ENCODE data around the gene CEP95.
"Not testable (repeated sequence)": the region's sequence is repeated elsewhere in the genome, so short reads cannot be mapped to it uniquely, and the experiment has no call there.

CEP95 gene

GRCh38 chr17:64506576-64507412 is at the start of gene CEP95:
CEP95 (plus strand) TSS chr17:64506977; CDS start chr17:64507098, 121 bp downstream.
- Mint-ChIP-seq H3K4me3 (peak within 1 kb of the TSS; percentile 97), H3K4me1 (peaks cover 60% of the 10 kb centered on the region), H3K27ac (peak within 1 kb of the TSS; percentile 100), H3K9me3 (no peaks in the 10 kb centered on the region), H3K36me3 (peaks cover 97% of the 10 kb centered on the region)
- ATAC-seq: peak; percentile 78
- DNase-seq (ENCODE audit: low spot score in 2 of 2): peak; percentile 91 to 99

- no peak for ATAC-seq
- no peak for DNase-seq (ENCODE audit: low spot score in 2 of 2)
- H3K9me3 Mint-ChIP-seq: no peaks in the 10 kb centered on the region
- H3K4me1 Mint-ChIP-seq: no peaks in the 10 kb centered on the region
- no peak overlapping the region for H3K27ac Mint-ChIP-seq
- no peaks in the 10 kb centered on the region for H3K36me3 Mint-ChIP-seq
- no peak overlapping the region for H3K4me3 Mint-ChIP-seq
Measured at GRCh38 chr17:64457156-64457555, 49.6 kb upstream of the CEP95 start.

GRCh38 chr17:64458756-64459155 is 48.0 kb upstream of the CEP95 start:
- no peaks in the 10 kb centered on the region for H3K4me1 Mint-ChIP-seq
- H3K9me3 Mint-ChIP-seq: no peaks in the 10 kb centered on the region
- ATAC-seq (no peak), DNase-seq (ENCODE audit: low spot score in 2 of 2) (no peak)
- H3K4me3 Mint-ChIP-seq: no peak overlapping the region
- no peak overlapping the region for H3K27ac Mint-ChIP-seq
- H3K36me3 Mint-ChIP-seq: no peaks in the 10 kb centered on the region

- H3K4me3 Mint-ChIP-seq: no peak overlapping the region
- DNase-seq (ENCODE audit: low spot score in 2 of 2) (no peak), ATAC-seq (no peak)
- H3K4me1 Mint-ChIP-seq: no peaks in the 10 kb centered on the region
- no peak overlapping the region for H3K27ac Mint-ChIP-seq
- H3K36me3 Mint-ChIP-seq: no peaks in the 10 kb centered on the region
- no peaks in the 10 kb centered on the region for H3K9me3 Mint-ChIP-seq
Measured at GRCh38 chr17:64459284-64459747, 47.5 kb upstream of the CEP95 start.

GRCh38 chr17:64459818-64460217 is 47.0 kb upstream of the CEP95 start:
- H3K27ac Mint-ChIP-seq; H3K36me3 Mint-ChIP-seq; H3K9me3 Mint-ChIP-seq; H3K4me1 Mint-ChIP-seq; DNase-seq (ENCODE audit: low spot score in 2 of 2); ATAC-seq; H3K4me3 Mint-ChIP-seq: not testable (repeated sequence)

- ATAC-seq (no peak), DNase-seq (ENCODE audit: low spot score in 2 of 2) (no peak)
- no peaks in the 10 kb centered on the region for H3K4me1 Mint-ChIP-seq
- no peaks in the 10 kb centered on the region for H3K9me3 Mint-ChIP-seq
- H3K4me3 Mint-ChIP-seq: no peak overlapping the region
- no peak overlapping the region for H3K27ac Mint-ChIP-seq
- H3K36me3 Mint-ChIP-seq: no peaks in the 10 kb centered on the region
Measured at GRCh38 chr17:64460955-64461354, 45.8 kb upstream of the CEP95 start.

- H3K36me3 Mint-ChIP-seq: no peaks in the 10 kb centered on the region
- H3K4me3 Mint-ChIP-seq: no peak overlapping the region
- H3K4me1 Mint-ChIP-seq: no peaks in the 10 kb centered on the region
- no peak overlapping the region for H3K27ac Mint-ChIP-seq
- no peaks in the 10 kb centered on the region for H3K9me3 Mint-ChIP-seq
- ATAC-seq (no peak), DNase-seq (ENCODE audit: low spot score in 2 of 2) (no peak)
Measured at GRCh38 chr17:64461788-64462187, 45.0 kb upstream of the CEP95 start.

GRCh38 chr17:64466019-64466735 is 40.6 kb upstream of the CEP95 start:
- no peak overlapping the region for H3K4me3 Mint-ChIP-seq
- DNase-seq (ENCODE audit: low spot score in 2 of 2): no peak
- no peak for ATAC-seq
- H3K4me1 Mint-ChIP-seq: no peaks in the 10 kb centered on the region
- no peaks in the 10 kb centered on the region for H3K36me3 Mint-ChIP-seq
- H3K9me3 Mint-ChIP-seq: no peaks in the 10 kb centered on the region
- H3K27ac Mint-ChIP-seq: no peak overlapping the region

GRCh38 chr17:64466834-64467233 is 39.9 kb upstream of the CEP95 start:
- H3K9me3 Mint-ChIP-seq; H3K36me3 Mint-ChIP-seq; H3K4me3 Mint-ChIP-seq; DNase-seq (ENCODE audit: low spot score in 2 of 2); ATAC-seq; H3K4me1 Mint-ChIP-seq: not testable (repeated sequence)
- H3K27ac Mint-ChIP-seq: peak overlapping the region; percentile 5

GRCh38 chr17:64470625-64471024 is 36.2 kb upstream of the CEP95 start:
- Mint-ChIP-seq H3K36me3 (no peaks in the 10 kb centered on the region), H3K27ac (no peak overlapping the region), H3K9me3 (no peaks in the 10 kb centered on the region), H3K4me3 (no peak overlapping the region), H3K4me1 (no peaks in the 10 kb centered on the region)
- DNase-seq (ENCODE audit: low spot score in 2 of 2) (no peak), ATAC-seq (no peak)

- H3K36me3 Mint-ChIP-seq: no peaks in the 10 kb centered on the region
- H3K9me3 Mint-ChIP-seq: no peaks in the 10 kb centered on the region
Measured at GRCh38 chr17:64471440-64471839, 35.3 kb upstream of the CEP95 start.

GRCh38 chr17:64472564-64472963 is 34.2 kb upstream of the CEP95 start:
- H3K27ac Mint-ChIP-seq: no peak overlapping the region

More at GRCh38 chr17:64471440-64471839, 35.3 kb upstream of the CEP95 start:
- peak overlapping the region; percentile 21 for H3K27ac Mint-ChIP-seq
- H3K4me1 Mint-ChIP-seq: no peaks in the 10 kb centered on the region
- H3K4me3 Mint-ChIP-seq: no peak overlapping the region
- DNase-seq (ENCODE audit: low spot score in 2 of 2) (no peak), ATAC-seq (no peak)

GRCh38 chr17:64477849-64478248 is 28.9 kb upstream of the CEP95 start:
- DNase-seq (ENCODE audit: low spot score in 2 of 2) (no peak), ATAC-seq (no peak)
- no peak overlapping the region for H3K27ac Mint-ChIP-seq
- H3K4me1 Mint-ChIP-seq: no peaks in the 10 kb centered on the region
- peaks cover 55% of the 10 kb centered on the region for H3K36me3 Mint-ChIP-seq
- no peak overlapping the region for H3K4me3 Mint-ChIP-seq
- no peaks in the 10 kb centered on the region for H3K9me3 Mint-ChIP-seq

More at GRCh38 chr17:64472564-64472963, 34.2 kb upstream of the CEP95 start:
- Mint-ChIP-seq H3K9me3 (no peaks in the 10 kb centered on the region), H3K4me3 (no peak overlapping the region), H3K4me1 (no peaks in the 10 kb centered on the region), H3K36me3 (peaks cover 6% of the 10 kb centered on the region)
- ATAC-seq (no peak), DNase-seq (ENCODE audit: low spot score in 2 of 2) (no peak)

- Mint-ChIP-seq H3K4me1 (peaks cover 5% of the 10 kb centered on the region), H3K9me3 (no peaks in the 10 kb centered on the region), H3K4me3 (no peak overlapping the region), H3K27ac (peak overlapping the region; percentile 32), H3K36me3 (peaks cover 86% of the 10 kb centered on the region)
- DNase-seq (ENCODE audit: low spot score in 2 of 2): no peak
- ATAC-seq: no peak
Measured at GRCh38 chr17:64480951-64481350, 25.8 kb upstream of the CEP95 start.

- DNase-seq (ENCODE audit: low spot score in 2 of 2): no peak
- H3K4me3 Mint-ChIP-seq: no peak overlapping the region
- H3K27ac Mint-ChIP-seq: peak overlapping the region; percentile 24
- no peaks in the 10 kb centered on the region for H3K9me3 Mint-ChIP-seq
- H3K4me1 Mint-ChIP-seq: peaks cover 5% of the 10 kb centered on the region
- H3K36me3 Mint-ChIP-seq: peaks cover 96% of the 10 kb centered on the region
- ATAC-seq: no peak
Measured at GRCh38 chr17:64484380-64484779, 22.4 kb upstream of the CEP95 start.

- ATAC-seq: no peak
- H3K36me3 Mint-ChIP-seq: peaks cover 100% of the 10 kb centered on the region
- H3K27ac Mint-ChIP-seq: no peak overlapping the region
- H3K9me3 Mint-ChIP-seq: no peaks in the 10 kb centered on the region
- no peak for DNase-seq (ENCODE audit: low spot score in 2 of 2)
- H3K4me1 Mint-ChIP-seq: peaks cover 13% of the 10 kb centered on the region
- no peak overlapping the region for H3K4me3 Mint-ChIP-seq
Measured at GRCh38 chr17:64488301-64488700, 18.5 kb upstream of the CEP95 start.
